Right lobe of liver (tissue), 6 donors: ENCODE measurements around the gene PCNX4. TPM values are rescaled to one million over a fixed set of nuclear protein-coding genes. Genes with fewer than 3 reads are reported as not detected.
A peak's percentile ranks its signal among the peaks of the same experiment; 100 is the strongest.

Experiments used
- ATAC-seq, 4 donors: fragments of 200-7000 bp; cut with Tn5 transposase; one replicate each; pipeline ENCODE4 v1.9.1; 2020; ENCODE audit warnings: mild to moderate bottlenecking in 4 of 4, moderate library complexity in 4 of 4
- DNase-seq, 3 donors: peaks; one replicate each; pipeline ENCODE4 v3.0.0-alpha.2; 2020
- H3K27ac ChIP-seq, 3 donors: fragments of 200-600 bp; one replicate each; pipeline ENCODE4 v1.8.0; 2022
- H3K27me3 ChIP-seq, 2 donors: fragments of 200-600 bp; one replicate each; pipeline ENCODE4 v1.8.0; 2022
- H3K36me3 ChIP-seq, 4 donors: fragments of 200-600 bp; sonication (generic) in 1 of 4; one replicate each; pipeline versions ENCODE4 v1.5.1 to v1.8.0; 2017 to 2022; ENCODE audit warnings: control low read depth in 1 of 4
- H3K4me1 ChIP-seq, 4 donors: fragments of 200-600 bp; sonication (generic) in 1 of 4; one replicate each; pipeline versions ENCODE4 v1.5.1 to v1.8.0; 2017 to 2022; ENCODE audit warnings: control low read depth in 1 of 4
- H3K4me3 ChIP-seq, 3 donors: fragments of 200-600 bp; one replicate each; pipeline ENCODE4 v1.8.0; 2022
- H3K9me3 ChIP-seq, 4 donors: fragments of 200-600 bp; sonication (generic) in 1 of 4; one replicate each; pipeline versions ENCODE4 v1.5.1 to v1.8.0; 2017 to 2022; ENCODE audit warnings: control low read depth in 1 of 4
- CTCF ChIP-seq, 4 donors: fragments of 200-600 bp in 3 of 4; fragments of 450-650 bp in 1 of 4; IDR thresholded peaks; one replicate each; pipeline versions ENCODE4 v1.5.1 to v1.8.0; 2016 to 2022; ENCODE audit warnings: antibody characterized with exemption in 4 of 4, mild to moderate bottlenecking in 2 of 4
- POLR2A ChIP-seq: fragments of 450-650 bp; IDR thresholded peaks from one replicate; pipeline ENCODE4 v1.6.1; 2017; ENCODE audit warnings: antibody characterized with exemption, mild to moderate bottlenecking
- WGBS: methylation state at CpG from one replicate; pipeline ENCODE4 v1.1.6; 2018; ENCODE audit warnings: low coverage, low lambda C conversion rate; ENCODE audit not compliant: insufficient coverage; ENCODE audit errors: missing lambda C conversion rate; 5-methylcytosine and 5-hydroxymethylcytosine counted together
- intact Hi-C, 2 donors: fragments of 100-400 bp; cut with DNase I; formaldehyde crosslinking; loops; one replicate each; pipeline versions ENCODE4 v1.11.2 to v1.14.1; 2022
- total RNA-seq, 6 experiments: library from RNA; depleted of rRNA in 2 of 6; stranded (reverse); fragments of >200 nt in 2 of 6; fragmentation: NEBNext Ultra II Directional in 3 of 6; extraction: Animal tissue kit (Norgen Biotek cat#: 25700) in 3 of 6; gene quantifications; one replicate each; pipeline versions ENCODE4 v1.1.0 to v1.2.4, GENCODE V29; 2016 to 2023
- donor health status: DM: no; HTN: yes; CAD: no.
- donor health status: DM: no; HTN: no; CAD: no.
- donor health status: DM: no; HTN: no; CAD: no.
- donor health status: DM: no; HTN: yes; CAD: no.
- donor health status: DM: no; HTN: yes; CAD: no.

PCNX4 gene
- total RNA-seq, 6 experiments from 2014 or later = 14.2 to 36.4 (median 17.8) TPM

- H3K4me3 ChIP-seq = no peak overlapping the region
- H3K9me3 ChIP-seq = no peaks in the 10 kb centered on the region
- WGBS = 70% methylated on average over 6 of the region's 6 CpGs
- no peaks in the 10 kb centered on the region for H3K27me3 ChIP-seq
- intact Hi-C loops = no loop called here
- H3K36me3 ChIP-seq = no peaks in the 10 kb centered on the region
- H3K4me1 ChIP-seq = no peaks in the 10 kb centered on the region
- no peak for TF ChIP-seq CTCF (IDR thresholded peaks at IDR 0.05)
- no peak for TF ChIP-seq POLR2A
- ATAC-seq (peak in 1 of 4 donors; percentile 67), DNase-seq (no peak)
- H3K27ac ChIP-seq = no peak overlapping the region
These were observed 113.4 kb downstream of the PCNX4 start for GRCh38 chr14:60204843-60205774.

- H3K36me3 ChIP-seq = no peaks in the 10 kb centered on the region
- no peak overlapping the region for H3K27ac ChIP-seq
- no peak for ATAC-seq
- WGBS = 73% methylated on average over 7 of the region's 7 CpGs
- intact Hi-C loops = no loop called here
- TF ChIP-seq CTCF (IDR thresholded peaks at IDR 0.05) (no peak), POLR2A (no peak)
- no peaks in the 10 kb centered on the region for H3K9me3 ChIP-seq
- H3K4me3 ChIP-seq = no peak overlapping the region
- H3K4me1 ChIP-seq = no peaks in the 10 kb centered on the region
- DNase-seq = no peak
- H3K27me3 ChIP-seq = no peaks in the 10 kb centered on the region
These were observed 114.5 kb downstream of the PCNX4 start for GRCh38 chr14:60206249-60206670.

GRCh38 chr14:60206837-60207533 lies 115.3 kb downstream of the PCNX4 start:
- no peak for ATAC-seq
- Histone ChIP-seq H3K4me3 (no peak overlapping the region), H3K4me1 (no peaks in the 10 kb centered on the region), H3K27ac (no peak overlapping the region), H3K36me3 (no peaks in the 10 kb centered on the region), H3K9me3 (no peaks in the 10 kb centered on the region), H3K27me3 (no peaks in the 10 kb centered on the region)
- no peak for DNase-seq
- intact Hi-C loops = no loop called here
- TF ChIP-seq CTCF (IDR thresholded peaks at IDR 0.05) (no peak), POLR2A (no peak)
- 70% methylated on average over 6 of the region's 6 CpGs for WGBS

- 88% methylated on average over 1 of the region's 1 CpG for WGBS
- intact Hi-C loops = no loop called here
- no peak for ATAC-seq
These were observed 119.0 kb downstream of the PCNX4 start for GRCh38 chr14:60210703-60211102.

More at GRCh38 chr14:60210703-60211102, 119.0 kb downstream of the PCNX4 start:
- H3K4me1 ChIP-seq = no peaks in the 10 kb centered on the region
- DNase-seq = no peak
- no peaks in the 10 kb centered on the region for H3K36me3 ChIP-seq
- no peak overlapping the region for H3K27ac ChIP-seq
- no peaks in the 10 kb centered on the region for H3K27me3 ChIP-seq
- TF ChIP-seq POLR2A (no peak), CTCF (IDR thresholded peaks at IDR 0.05) (no peak)
- H3K4me3 ChIP-seq = no peak overlapping the region
- H3K9me3 ChIP-seq = no peaks in the 10 kb centered on the region
